GM19099 (cell line): ENCODE measurements around the gene ABCG5.

Experiments
- POLR2A ChIP-seq: IDR thresholded peaks from 3 replicates; pipeline ENCODE4 v1.6.1; 2011; ENCODE audit warnings: low read depth; ENCODE audit not compliant: insufficient read length; ENCODE audit errors: extremely low read depth

Gene ABCG5

GRCh38 chr2:43826305-43827250 lies 12.1 kb downstream of the ABCG5 start:
- TF ChIP-seq POLR2A = no peak

DNA sequence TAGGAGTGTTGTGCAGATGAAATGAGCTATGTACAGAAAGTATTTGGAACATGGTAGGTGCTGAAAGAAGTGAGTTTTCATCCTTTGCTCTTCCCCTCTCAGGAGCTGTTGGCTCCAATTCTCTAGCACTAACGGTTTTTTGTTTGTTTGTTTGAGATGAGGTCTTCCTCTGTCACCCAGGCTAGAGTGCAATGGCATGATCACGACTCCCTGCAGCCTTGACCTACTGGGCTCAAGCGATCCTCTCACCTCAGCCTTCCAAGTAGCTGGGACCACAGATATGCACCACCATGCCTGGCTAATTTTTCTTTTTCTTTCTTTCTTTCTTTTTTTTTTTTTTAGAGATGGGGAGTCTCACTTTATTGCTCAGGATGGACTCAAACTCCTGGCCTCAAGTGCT lies 12.8 kb downstream of the ABCG5 start:
- no peak for TF ChIP-seq POLR2A

- no peak for TF ChIP-seq POLR2A
These were observed 13.6 kb downstream of the ABCG5 start for GRCh38 chr2:43824951-43825493.

DNA sequence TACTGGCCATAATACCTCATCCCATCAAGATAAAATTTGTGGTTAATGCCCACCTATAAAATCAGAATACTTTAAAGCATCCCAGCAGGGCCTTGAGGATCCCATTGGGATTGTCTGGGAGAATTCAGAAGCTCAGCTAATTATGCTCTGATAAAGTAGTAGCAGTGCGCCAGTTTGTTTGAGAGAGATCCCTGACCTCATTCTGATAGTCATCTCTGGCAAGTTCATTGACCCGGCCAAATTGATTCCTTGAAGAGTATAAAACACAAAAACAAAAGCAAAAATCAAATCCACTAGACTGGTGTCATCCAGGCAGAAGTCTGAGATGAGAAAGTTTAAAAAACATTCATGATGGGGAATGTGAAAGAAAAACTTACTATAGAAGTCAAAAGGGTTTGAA lies 14.1 kb downstream of the ABCG5 start:
- TF ChIP-seq POLR2A = no peak

GRCh38 chr2:43823751-43824150 lies 14.9 kb downstream of the ABCG5 start:
- no peak for TF ChIP-seq POLR2A

GRCh38 chr2:43822839-43823238 lies 15.8 kb downstream of the ABCG5 start:
- TF ChIP-seq POLR2A = no peak

DNA sequence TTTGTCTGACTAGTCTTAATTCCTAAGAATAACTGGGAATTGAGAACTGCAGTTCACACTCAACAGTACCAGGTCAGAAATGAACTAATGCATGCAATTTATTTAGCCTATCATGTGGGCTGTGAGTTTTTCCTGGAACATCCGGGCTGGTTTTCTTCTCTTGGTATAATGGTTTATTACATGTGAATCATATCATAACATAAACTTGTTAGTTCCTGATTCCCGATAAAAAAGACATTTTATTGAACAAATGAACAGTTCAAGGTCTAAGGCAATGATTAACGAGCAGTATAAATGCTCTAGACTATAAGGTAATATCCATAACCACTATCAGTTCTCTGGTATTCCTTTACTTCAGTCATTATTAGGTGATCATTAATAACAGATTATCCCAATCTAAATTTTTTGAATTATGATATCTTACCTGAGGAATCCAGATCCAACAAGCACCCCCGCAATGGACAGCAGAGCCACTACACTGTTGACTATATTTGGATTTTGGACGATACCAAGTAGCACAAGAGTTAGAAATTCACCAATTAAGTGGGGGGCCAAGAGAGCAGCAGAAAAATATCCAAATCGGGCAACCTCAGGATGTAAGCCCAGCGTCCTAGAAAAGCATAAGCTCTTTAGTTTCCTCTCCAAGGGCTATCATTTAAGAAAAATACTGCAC lies 19.0 kb downstream of the ABCG5 start:
- TF ChIP-seq POLR2A = no peak

DNA sequence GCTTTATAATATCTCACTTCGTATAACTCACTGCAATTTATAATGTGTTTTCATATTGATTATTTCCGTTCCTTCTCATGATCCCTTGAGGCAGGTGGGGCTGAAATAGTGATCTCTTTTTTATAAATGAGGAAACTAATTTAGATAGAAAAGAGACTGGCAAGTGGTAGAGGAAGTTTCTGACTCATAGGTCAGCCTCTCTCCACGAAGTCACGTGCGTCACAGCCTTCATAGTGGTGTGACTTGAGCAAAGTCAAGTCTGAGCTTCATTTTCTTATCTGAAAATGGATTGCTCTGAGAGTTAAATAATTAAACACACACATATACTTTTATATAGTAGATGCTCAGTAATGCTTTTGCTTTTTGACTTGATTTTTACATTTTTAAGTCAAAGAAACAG lies 19.9 kb downstream of the ABCG5 start:
- TF ChIP-seq POLR2A = no peak

- TF ChIP-seq POLR2A = no peak
These were observed 23.9 kb downstream of the ABCG5 start for GRCh38 chr2:43814711-43815110.

DNA sequence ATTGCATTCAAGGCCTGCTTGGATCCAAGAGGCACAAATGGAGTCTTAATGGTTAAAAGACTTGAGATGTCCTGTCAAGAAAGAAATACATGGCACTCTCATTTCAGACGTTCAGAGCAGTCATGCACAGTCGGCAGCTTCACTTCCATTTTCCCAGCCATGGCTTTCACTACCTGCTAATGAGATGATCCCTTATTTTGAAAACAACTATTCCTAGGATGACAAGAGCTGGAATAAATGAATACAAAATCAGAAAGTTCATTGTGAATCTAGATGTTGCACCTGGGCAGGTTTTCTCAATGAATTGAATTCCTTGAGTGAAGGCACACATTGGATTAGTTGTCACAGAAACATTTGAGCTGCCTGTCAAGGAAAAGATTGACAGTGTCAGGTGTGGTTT lies 25.7 kb downstream of the ABCG5 start:
- no peak for TF ChIP-seq POLR2A

- no peak for TF ChIP-seq POLR2A
These were observed 26.6 kb downstream of the ABCG5 start for GRCh38 chr2:43812006-43812405.

- TF ChIP-seq POLR2A = no peak
These were observed 27.8 kb downstream of the ABCG5 start for GRCh38 chr2:43810888-43811287.

DNA sequence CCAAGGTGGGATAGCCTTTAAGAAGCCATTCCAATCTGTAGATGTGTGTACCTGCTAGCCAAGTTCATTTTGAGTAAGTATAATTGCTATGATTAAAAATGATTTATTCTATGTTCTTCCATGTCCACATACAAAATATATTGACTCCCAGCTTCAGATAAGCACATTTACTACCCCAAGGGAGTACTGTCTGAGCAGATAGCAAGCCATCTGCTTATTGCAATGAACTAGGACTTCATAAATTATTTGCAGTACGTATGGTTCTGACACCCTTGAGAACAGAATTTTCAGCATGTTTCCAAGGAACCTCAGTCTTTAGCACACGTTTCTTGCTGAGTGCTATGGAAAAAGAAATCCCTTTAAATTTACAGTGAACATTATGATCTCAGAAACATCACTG lies 28.2 kb downstream of the ABCG5 start:
- no peak for TF ChIP-seq POLR2A

- no peak for TF ChIP-seq POLR2A
These were observed 32.0 kb downstream of the ABCG5 start for GRCh38 chr2:43806719-43807031.

- TF ChIP-seq POLR2A = no peak
These were observed 35.5 kb downstream of the ABCG5 start for GRCh38 chr2:43803113-43803512.

DNA sequence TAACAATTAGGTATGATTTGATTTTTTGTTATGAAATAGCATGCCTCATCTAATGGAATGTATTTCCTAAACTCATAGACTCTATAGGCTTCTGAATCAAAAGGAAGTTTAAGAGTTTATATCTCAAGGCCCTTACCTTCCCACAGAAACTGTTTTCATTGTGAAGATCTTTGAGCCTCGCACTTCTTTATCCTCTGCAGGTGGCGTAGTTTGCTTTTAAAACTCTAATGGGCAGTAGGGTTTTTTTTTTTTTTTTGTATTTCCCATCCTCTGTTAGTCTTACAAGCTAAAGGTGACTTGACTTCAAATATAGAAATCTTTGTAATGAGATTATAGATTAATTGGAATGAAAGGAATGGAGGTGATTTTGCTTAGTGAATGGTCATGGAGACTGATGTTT lies 36.5 kb downstream of the ABCG5 start:
- TF ChIP-seq POLR2A = no peak
